ENCODE measurements around the gene GLP1R.

DNA sequence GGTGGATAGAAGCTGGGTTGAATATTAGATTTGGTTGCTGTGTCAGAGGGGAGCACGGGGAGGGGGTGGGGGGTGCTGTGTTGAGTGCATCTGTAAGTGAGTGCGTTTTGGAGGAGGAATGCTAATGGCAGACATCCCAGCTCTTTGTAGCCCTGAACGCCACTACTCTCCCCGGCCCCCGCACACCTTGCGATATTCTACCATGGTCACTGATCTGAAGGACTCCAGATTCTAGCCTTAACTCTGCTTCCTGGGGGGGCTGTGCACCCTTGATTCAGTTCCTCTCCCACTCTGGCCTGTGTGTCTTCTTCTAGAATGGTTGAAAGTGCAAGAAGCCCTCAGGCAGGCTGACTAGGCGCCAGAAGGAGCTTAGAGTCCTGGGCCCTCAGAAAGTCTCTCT lies 7.1 kb downstream of the GLP1R start:
- TF ChIP-seq ZFP37 (tag by site-specific recombination; IDR thresholded peaks at IDR 0.05) (no peak), ZNF274 (IDR thresholded peaks at IDR 0.05; ENCODE audit: low read length) (no peak), ZNF274 (tag by site-specific recombination; IDR thresholded peaks at IDR 0.05; ENCODE audit: borderline replicate concordance) (no peak), ZBTB48 (tag by site-specific recombination; IDR thresholded peaks at IDR 0.05) (no peak), YY1 (tag by site-specific recombination; IDR thresholded peaks at IDR 0.05) (no peak), ZBTB21 (tag by site-specific recombination; IDR thresholded peaks at IDR 0.05) (no peak), ZNF350 (tag by site-specific recombination; IDR thresholded peaks at IDR 0.05) (no peak), ZNF571 (tag by site-specific recombination; IDR thresholded peaks at IDR 0.05) (no peak), ZXDB (tag by site-specific recombination; IDR thresholded peaks at IDR 0.05) (no peak), ZNF621 (tag by site-specific recombination; IDR thresholded peaks at IDR 0.05) (no peak), ZNF157 (tag by site-specific recombination; IDR thresholded peaks at IDR 0.05) (no peak)
- TF ChIP-seq, protein P1, sequence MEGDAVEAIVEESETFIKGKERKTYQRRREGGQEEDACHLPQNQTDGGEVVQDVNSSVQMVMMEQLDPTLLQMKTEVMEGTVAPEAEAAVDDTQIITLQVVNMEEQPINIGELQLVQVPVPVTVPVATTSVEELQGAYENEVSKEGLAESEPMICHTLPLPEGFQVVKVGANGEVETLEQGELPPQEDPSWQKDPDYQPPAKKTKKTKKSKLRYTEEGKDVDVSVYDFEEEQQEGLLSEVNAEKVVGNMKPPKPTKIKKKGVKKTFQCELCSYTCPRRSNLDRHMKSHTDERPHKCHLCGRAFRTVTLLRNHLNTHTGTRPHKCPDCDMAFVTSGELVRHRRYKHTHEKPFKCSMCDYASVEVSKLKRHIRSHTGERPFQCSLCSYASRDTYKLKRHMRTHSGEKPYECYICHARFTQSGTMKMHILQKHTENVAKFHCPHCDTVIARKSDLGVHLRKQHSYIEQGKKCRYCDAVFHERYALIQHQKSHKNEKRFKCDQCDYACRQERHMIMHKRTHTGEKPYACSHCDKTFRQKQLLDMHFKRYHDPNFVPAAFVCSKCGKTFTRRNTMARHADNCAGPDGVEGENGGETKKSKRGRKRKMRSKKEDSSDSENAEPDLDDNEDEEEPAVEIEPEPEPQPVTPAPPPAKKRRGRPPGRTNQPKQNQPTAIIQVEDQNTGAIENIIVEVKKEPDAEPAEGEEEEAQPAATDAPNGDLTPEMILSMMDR (tag by site-specific recombination; IDR thresholded peaks at IDR 0.05): no peak
- TF ChIP-seq, protein P2, sequence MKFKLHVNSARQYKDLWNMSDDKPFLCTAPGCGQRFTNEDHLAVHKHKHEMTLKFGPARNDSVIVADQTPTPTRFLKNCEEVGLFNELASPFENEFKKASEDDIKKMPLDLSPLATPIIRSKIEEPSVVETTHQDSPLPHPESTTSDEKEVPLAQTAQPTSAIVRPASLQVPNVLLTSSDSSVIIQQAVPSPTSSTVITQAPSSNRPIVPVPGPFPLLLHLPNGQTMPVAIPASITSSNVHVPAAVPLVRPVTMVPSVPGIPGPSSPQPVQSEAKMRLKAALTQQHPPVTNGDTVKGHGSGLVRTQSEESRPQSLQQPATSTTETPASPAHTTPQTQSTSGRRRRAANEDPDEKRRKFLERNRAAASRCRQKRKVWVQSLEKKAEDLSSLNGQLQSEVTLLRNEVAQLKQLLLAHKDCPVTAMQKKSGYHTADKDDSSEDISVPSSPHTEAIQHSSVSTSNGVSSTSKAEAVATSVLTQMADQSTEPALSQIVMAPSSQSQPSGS (tag by site-specific recombination; IDR thresholded peaks at IDR 0.05; ENCODE audit: low read depth): no peak
- TF ChIP-seq, protein P3, sequence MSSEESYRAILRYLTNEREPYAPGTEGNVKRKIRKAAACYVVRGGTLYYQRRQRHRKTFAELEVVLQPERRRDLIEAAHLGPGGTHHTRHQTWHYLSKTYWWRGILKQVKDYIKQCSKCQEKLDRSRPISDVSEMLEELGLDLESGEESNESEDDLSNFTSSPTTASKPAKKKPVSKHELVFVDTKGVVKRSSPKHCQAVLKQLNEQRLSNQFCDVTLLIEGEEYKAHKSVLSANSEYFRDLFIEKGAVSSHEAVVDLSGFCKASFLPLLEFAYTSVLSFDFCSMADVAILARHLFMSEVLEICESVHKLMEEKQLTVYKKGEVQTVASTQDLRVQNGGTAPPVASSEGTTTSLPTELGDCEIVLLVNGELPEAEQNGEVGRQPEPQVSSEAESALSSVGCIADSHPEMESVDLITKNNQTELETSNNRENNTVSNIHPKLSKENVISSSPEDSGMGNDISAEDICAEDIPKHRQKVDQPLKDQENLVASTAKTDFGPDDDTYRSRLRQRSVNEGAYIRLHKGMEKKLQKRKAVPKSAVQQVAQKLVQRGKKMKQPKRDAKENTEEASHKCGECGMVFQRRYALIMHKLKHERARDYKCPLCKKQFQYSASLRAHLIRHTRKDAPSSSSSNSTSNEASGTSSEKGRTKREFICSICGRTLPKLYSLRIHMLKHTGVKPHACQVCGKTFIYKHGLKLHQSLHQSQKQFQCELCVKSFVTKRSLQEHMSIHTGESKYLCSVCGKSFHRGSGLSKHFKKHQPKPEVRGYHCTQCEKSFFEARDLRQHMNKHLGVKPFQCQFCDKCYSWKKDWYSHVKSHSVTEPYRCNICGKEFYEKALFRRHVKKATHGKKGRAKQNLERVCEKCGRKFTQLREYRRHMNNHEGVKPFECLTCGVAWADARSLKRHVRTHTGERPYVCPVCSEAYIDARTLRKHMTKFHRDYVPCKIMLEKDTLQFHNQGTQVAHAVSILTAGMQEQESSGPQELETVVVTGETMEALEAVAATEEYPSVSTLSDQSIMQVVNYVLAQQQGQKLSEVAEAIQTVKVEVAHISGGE (tag by site-specific recombination; conservative IDR thresholded peaks at IDR 0.05; ENCODE audit: low read depth): no peak

Data from HEK293 (cell line).